ENCODE results near the gene HSBP1. TPM values are rescaled to one million over a fixed set of nuclear protein-coding genes. Genes with fewer than 3 reads are reported as not detected.

HSBP1 gene
- total and polyA plus RNA-seq, 2 of the 4 experiments (the other 2 are of a cell fraction), result 8.8 to 65.2 TPM

GRCh38 chr16:83838151-83838550 lies 30.4 kb downstream of the HSBP1 start:
- H2BK5ac ChIP-seq (ENCODE audit: low read depth, low read length, poor library complexity, severe bottlenecking), result no peak overlapping the region
- no peak overlapping the region for H4K91ac ChIP-seq (ENCODE audit: insufficient read depth, low read depth, low read length)
- in situ Hi-C loops (cut with MboI; ENCODE audit: low sequenced_read_pairs) (no loop called here), intact Hi-C loops (cut with micrococcal nuclease) (no loop called here), dilution Hi-C loops (cut with HindIII; ENCODE audit: low sequenced_read_pairs, unreplicated experiment) (no loop called here)
- no peak overlapping the region for H4K8ac ChIP-seq (ENCODE audit: low read depth in 2 of 2, low read length in 2 of 2)
- H3K27ac ChIP-seq (ENCODE audit: insufficient read depth, low read length), result no peak overlapping the region
- H3K79me1 ChIP-seq (ENCODE audit: low read depth in 1 of 2, low read length in 2 of 2), result no peaks in the 10 kb centered on the region
- H3K4me2 ChIP-seq (ENCODE audit: low read depth, low read length), result no peak overlapping the region
- no peaks in the 10 kb centered on the region for H3K9me1 ChIP-seq (ENCODE audit: insufficient read depth, low read length)
- H3K4ac ChIP-seq (ENCODE audit: low read depth, low read length), result no peak overlapping the region
- H2BK15ac ChIP-seq (ENCODE audit: low read depth, low read length), result no peak overlapping the region
- H2BK120ac ChIP-seq (ENCODE audit: low read depth, low read length), result no peak overlapping the region
- H3K27me3 ChIP-seq (ENCODE audit: control insufficient read depth, insufficient read depth, low read length), result peaks cover 3% of the 10 kb centered on the region; the same call in 1 of the 2 replicates
- H3K9ac ChIP-seq (ENCODE audit: low read depth, low read length), result no peak overlapping the region
- no peaks in the 10 kb centered on the region for H4K20me1 ChIP-seq (ENCODE audit: insufficient read depth, low read length)
- no peak overlapping the region for H3K4me3 ChIP-seq (ENCODE audit: insufficient read depth, low read depth, low read length)
- H3K56ac ChIP-seq (ENCODE audit: extremely low read depth, insufficient read depth, low read length), result no peak overlapping the region
- TF ChIP-seq MAZ (IDR thresholded peaks at IDR 0.05; ENCODE audit: borderline replicate concordance, low read depth, low read length) (no peak), BHLHE40 (IDR thresholded peaks at IDR 0.05; ENCODE audit: low read depth, low read length) (no peak), ELK1 (IDR thresholded peaks at IDR 0.05; ENCODE audit: borderline replicate concordance, low read depth, low read length) (no peak), MAFK (IDR thresholded peaks at IDR 0.05; ENCODE audit: low read depth, low read length) (no peak), NFE2L2 (IDR thresholded peaks at IDR 0.05; ENCODE audit: low read depth, low read length) (no peak), POLR2A (IDR thresholded peaks at IDR 0.05; ENCODE audit: low read depth, low read length) (no peak), CHD1 (IDR thresholded peaks at IDR 0.05; ENCODE audit: low read depth, low read length) (no peak), SMC3 (IDR thresholded peaks at IDR 0.05; ENCODE audit: low read depth, low read length) (no peak), RCOR1 (IDR thresholded peaks at IDR 0.05; ENCODE audit: insufficient replicate concordance, low read length) (no peak), USF2 (IDR thresholded peaks at IDR 0.05; ENCODE audit: low read depth, low read length) (no peak), FOS (IDR thresholded peaks at IDR 0.05; ENCODE audit: low read depth, low read length) (no peak), CEBPB (IDR thresholded peaks at IDR 0.05; ENCODE audit: low read depth, low read length) (no peak), RAD21 (IDR thresholded peaks at IDR 0.05; ENCODE audit: low read length) (no peak), CTCF (conservative IDR thresholded peaks at IDR 0.05; ENCODE audit: low read depth, low read length) (no peak), MXI1 (IDR thresholded peaks at IDR 0.05; ENCODE audit: borderline replicate concordance, low read depth, low read length) (no peak), RFX5 (IDR thresholded peaks at IDR 0.05; ENCODE audit: low read depth, low read length) (no peak)
- no peak overlapping the region for H2AFZ ChIP-seq (replicated peaks; ENCODE audit: low read length, poor library complexity)
- no peak overlapping the region for H2AK5ac ChIP-seq (ENCODE audit: low read depth, low read length)
- H3K14ac ChIP-seq (replicated peaks; ENCODE audit: low read depth, low read length), result no peak overlapping the region
- no peak overlapping the region for H2AK9ac ChIP-seq (replicated peaks; ENCODE audit: low read depth, low read length, poor library complexity)
- H3K36me3 ChIP-seq (ENCODE audit: control insufficient read depth, insufficient read depth, low read length), result no peaks in the 10 kb centered on the region
- 73% methylated on average over 4 of the region's 4 CpGs; no CpG with 5 or more reads in 1 of the 2 experiments for WGBS, 2 experiments (ENCODE audit: extremely low coverage in 2 of 2, insufficient read length in 1 of 2)
- ATAC-seq (ENCODE audit: low read depth) (no peak), DNase-seq (no peak)
- H4K5ac ChIP-seq (ENCODE audit: low read depth, low read length), result no peak overlapping the region
- ChIA-PET POLR2A (ENCODE audit: unreplicated experiment) (no interaction called here), CTCF (no interaction called here)
- H2BK20ac ChIP-seq (ENCODE audit: low read depth, low read length), result no peak overlapping the region
- H3K4me1 ChIP-seq (ENCODE audit: control insufficient read depth, insufficient read depth, low read length), result peaks cover 2% of the 10 kb centered on the region
- no TSS peak for BruUV-seq (replicated peaks)
- H3K23ac ChIP-seq (ENCODE audit: low read depth, low read length), result no peak overlapping the region
- no peaks in the 10 kb centered on the region for H3K9me3 ChIP-seq (ENCODE audit: control insufficient read depth, insufficient read depth, low read length)
- no peak overlapping the region for H3K18ac ChIP-seq (ENCODE audit: low read depth, low read length)
